H1 (cell line): ENCODE data around the gene CDCA4. TPM values are rescaled to one million over a fixed set of nuclear protein-coding genes. Genes with fewer than 3 reads are reported as not detected.

Source experiments
- CTCF ChIA-PET: fragments of 300-600 bp; sonication (Branson Sonifier 250); formaldehyde crosslinking; loops from one replicate; lab custom pipeline; 2021; ENCODE audit not compliant: partially characterized antibody; lab: Charles Lee
- POLR2A ChIA-PET: fragments of 300-600 bp; sonication (Branson Sonifier 250); formaldehyde crosslinking; loops from one replicate; lab custom pipeline; 2021; ENCODE audit warnings: inconsistent platforms; ENCODE audit not compliant: partially characterized antibody; lab: Charles Lee
- DNase-seq, 2 experiments: peaks; one replicate each; pipeline versions ENCODE4 v3.0.0 to v3.0.0-alpha.2; 2010 to 2022; ENCODE audit warnings: low spot score in 2 of 2, low read depth in 1 of 2, mixed read lengths in 1 of 2
- FAIRE-seq: peaks from 2 replicates; lab custom pipeline; 2011; peaks lifted over from hg19 to GRCh38; lab: Jason Lieb, UNC
- H2AFZ ChIP-seq: 2 replicates; pipeline ENCODE4 v1.8.1; 2012; ENCODE audit warnings: low read length, inconsistent platforms
- H2AK5ac ChIP-seq: 2 replicates; pipeline ENCODE4 v1.6.1; 2013; ENCODE audit warnings: low read depth, low read length
- H2BK120ac ChIP-seq: replicated peaks from 2 replicates; pipeline ENCODE3; 2013; ENCODE audit warnings: low read depth, low read length, inconsistent platforms
- H2BK12ac ChIP-seq: 2 replicates; pipeline ENCODE4 v1.6.1; 2013; ENCODE audit warnings: low read depth, low read length
- H2BK15ac ChIP-seq: 2 replicates; pipeline ENCODE4 v1.6.1; 2013; ENCODE audit warnings: low read length
- H2BK20ac ChIP-seq: 2 replicates; pipeline ENCODE4 v1.6.1; 2013; ENCODE audit warnings: low read length
- H2BK5ac ChIP-seq: 2 replicates; pipeline ENCODE4 v1.6.1; 2013; ENCODE audit warnings: low read depth, low read length
- H3K14ac ChIP-seq: 2 replicates; pipeline ENCODE4 v1.6.1; 2013; ENCODE audit warnings: inconsistent platforms; ENCODE audit not compliant: insufficient read length
- H3K18ac ChIP-seq: 2 replicates; pipeline ENCODE4 v1.6.1; 2013; ENCODE audit warnings: low read length; ENCODE audit errors: extremely low read depth
- H3K23ac ChIP-seq: 2 replicates; pipeline ENCODE4 v1.6.1; 2013; ENCODE audit warnings: inconsistent platforms; ENCODE audit not compliant: insufficient read length
- H3K23me2 ChIP-seq: 2 replicates; pipeline ENCODE4 v1.6.1; 2013; ENCODE audit warnings: low read depth, low read length
- H3K27ac ChIP-seq: 2 replicates; pipeline ENCODE4 v1.6.1; 2011; ENCODE audit warnings: low read depth, low read length, inconsistent platforms
- H3K27me3 ChIP-seq, 4 experiments: replicated peaks in 1 of 4; 1 replicate in 1 of 4; 2 replicates in 3 of 4; pipeline versions ENCODE4 v1.6.1 to v1.8.1; 2011 to 2013; ENCODE audit warnings: low read length in 3 of 4, mild to moderate bottlenecking in 3 of 4, inconsistent platforms in 2 of 4, mixed read lengths in 2 of 4, moderate library complexity in 1 of 4; ENCODE audit not compliant: control insufficient read depth in 3 of 4, insufficient read depth in 3 of 4; ENCODE audit errors: extremely low read depth in 1 of 4
- H3K36me3 ChIP-seq, 4 experiments: 2 replicates each; pipeline versions ENCODE4 v1.6.1 to v1.8.1; 2011 to 2013; ENCODE audit warnings: mild to moderate bottlenecking in 4 of 4, low read length in 3 of 4, moderate library complexity in 2 of 4, control low read depth in 1 of 4, inconsistent platforms in 1 of 4; ENCODE audit not compliant: insufficient read depth in 4 of 4, control insufficient read depth in 2 of 4
- H3K4ac ChIP-seq: replicated peaks from 2 replicates; pipeline ENCODE3; 2013; ENCODE audit warnings: low read length, low read depth, mixed read lengths, inconsistent platforms; ENCODE audit not compliant: insufficient read length
- H3K4me1 ChIP-seq, 4 experiments: replicated peaks in 1 of 4; 1 replicate in 1 of 4; 2 replicates in 3 of 4; pipeline versions ENCODE4 v1.6.1 to v1.8.1; 2011 to 2013; ENCODE audit warnings: low read length in 3 of 4, inconsistent platforms in 2 of 4, mixed read lengths in 1 of 4; ENCODE audit not compliant: insufficient read depth in 4 of 4, control insufficient read depth in 3 of 4
- H3K4me2 ChIP-seq, 2 experiments: 2 replicates each; pipeline versions ENCODE4 v1.6.1 to v1.8.1; 2011 to 2013; ENCODE audit warnings: low read depth in 2 of 2, low read length in 2 of 2, control low read depth in 1 of 2, inconsistent platforms in 1 of 2, mild to moderate bottlenecking in 1 of 2; ENCODE audit not compliant: insufficient read depth in 1 of 2
- H3K4me3 ChIP-seq, 4 experiments: fragments of 200-600, 300-600 bp in 1 of 4; sonication (generic), shearing (Covaris generic), sonication (Bioruptor Twin) in 1 of 4; 2 replicates each; pipeline versions ENCODE4 v1.5.1 to v1.8.1; 2011 to 2016; ENCODE audit warnings: low read length in 4 of 4, low read depth in 3 of 4, control low read depth in 2 of 4, inconsistent platforms in 2 of 4, mild to moderate bottlenecking in 2 of 4, mixed read lengths in 1 of 4, moderate library complexity in 1 of 4; ENCODE audit not compliant: insufficient read depth in 2 of 4; ENCODE audit errors: extremely low read depth in 1 of 4
- H3K56ac ChIP-seq: replicated peaks from 2 replicates; pipeline ENCODE3; 2013; ENCODE audit warnings: low read depth, mild to moderate bottlenecking, mixed read lengths, low read length, inconsistent platforms; ENCODE audit not compliant: insufficient read length
- H3K79me1 ChIP-seq: 2 replicates; pipeline ENCODE4 v1.6.1; 2013; ENCODE audit warnings: low read depth, low read length, control low read depth
- H3K79me2 ChIP-seq, 2 experiments: 2 replicates each; pipeline versions ENCODE4 v1.6.1 to v1.8.1; 2012 to 2013; ENCODE audit warnings: low read length in 2 of 2, mild to moderate bottlenecking in 2 of 2, inconsistent platforms in 1 of 2; ENCODE audit not compliant: insufficient read depth in 2 of 2, control insufficient read depth in 1 of 2
- H3K9ac ChIP-seq, 4 experiments: replicated peaks in 1 of 4; 1 replicate in 1 of 4; 2 replicates in 3 of 4; pipeline versions ENCODE4 v1.6.1 to v1.8.1; 2011 to 2013; ENCODE audit warnings: low read depth in 3 of 4, low read length in 3 of 4, control low read depth in 2 of 4, mild to moderate bottlenecking in 2 of 4, moderate library complexity in 2 of 4, inconsistent platforms in 1 of 4; ENCODE audit errors: extremely low read depth in 1 of 4
- H3K9me3 ChIP-seq, 2 experiments: 2 replicates each; pipeline versions ENCODE4 v1.6.1 to v1.8.1; 2012 to 2013; ENCODE audit warnings: mild to moderate bottlenecking in 2 of 2, moderate library complexity in 2 of 2, control low read depth in 1 of 2, inconsistent platforms in 1 of 2, low read depth in 1 of 2, low read length in 1 of 2, mixed read lengths in 1 of 2; ENCODE audit not compliant: insufficient read depth in 2 of 2
- H4K20me1 ChIP-seq, 2 experiments: replicated peaks in 1 of 2; 2 replicates each; pipeline versions ENCODE3 to v1.8.1; 2011 to 2013; ENCODE audit warnings: inconsistent platforms in 2 of 2, low read length in 2 of 2, mild to moderate bottlenecking in 1 of 2; ENCODE audit not compliant: insufficient read depth in 2 of 2, control insufficient read depth in 1 of 2
- H4K5ac ChIP-seq: 2 replicates; pipeline ENCODE4 v1.6.1; 2013; ENCODE audit warnings: low read length, low read depth, mixed read lengths, inconsistent platforms; ENCODE audit not compliant: insufficient read length
- H4K8ac ChIP-seq: 2 replicates; pipeline ENCODE4 v1.8.0; 2013; ENCODE audit warnings: mild to moderate bottlenecking, moderate library complexity, low read length, inconsistent platforms; ENCODE audit not compliant: insufficient read depth; ENCODE audit errors: extremely low read depth
- H4K91ac ChIP-seq: replicated peaks from 2 replicates; pipeline ENCODE3; 2013; ENCODE audit warnings: low read length, mixed read lengths, inconsistent platforms; ENCODE audit not compliant: insufficient read length
- BACH1 ChIP-seq: IDR thresholded peaks from 2 replicates; pipeline ENCODE4 v1.6.1; 2012; ENCODE audit warnings: low read length, improper control_type of control experiment
- CBX8 ChIP-seq: fragments of 300-800, 300-1000 bp; sonication (generic); IDR thresholded peaks from 2 replicates; pipeline ENCODE4 v1.7.1; 2016; ENCODE audit warnings: low read depth, low read length, borderline replicate concordance
- CHD2 ChIP-seq: IDR thresholded peaks from 2 replicates; pipeline ENCODE4 v1.6.1; 2012; ENCODE audit warnings: low read length, improper control_type of control experiment
- EGR1 ChIP-seq: IDR thresholded peaks from 2 replicates; pipeline ENCODE4 v1.6.1; 2011; ENCODE audit warnings: low read depth, low read length, borderline replicate concordance
- FOSL1 ChIP-seq: IDR thresholded peaks from 2 replicates; pipeline ENCODE4 v1.6.1; 2011; ENCODE audit warnings: mild to moderate bottlenecking, low read depth, low read length, moderate library complexity; ENCODE audit not compliant: insufficient read depth
- GABPA ChIP-seq: IDR thresholded peaks from 2 replicates; pipeline ENCODE4 v1.6.1; 2011; ENCODE audit warnings: mild to moderate bottlenecking, low read length, moderate library complexity, borderline replicate concordance; ENCODE audit not compliant: insufficient read depth
- HDAC6 ChIP-seq: IDR thresholded peaks from one replicate; pipeline ENCODE4 v1.7.1; 2012; ENCODE audit warnings: low read depth, mild to moderate bottlenecking, inconsistent platforms, low read length, moderate library complexity
- MAX ChIP-seq: IDR thresholded peaks from 2 replicates; pipeline ENCODE4 v1.6.1; 2012; ENCODE audit warnings: inconsistent platforms
- POLR2AphosphoS5 ChIP-seq: IDR thresholded peaks from 2 replicates; pipeline ENCODE4 v1.6.1; 2011; ENCODE audit warnings: low read depth, low read length
- RFX5 ChIP-seq: IDR thresholded peaks from 2 replicates; pipeline ENCODE4 v1.6.1; 2011; ENCODE audit warnings: low read depth, low read length, improper control_type of control experiment, borderline replicate concordance
- SIX5 ChIP-seq: IDR thresholded peaks from 2 replicates; pipeline ENCODE4 v1.6.1; 2011; ENCODE audit warnings: mild to moderate bottlenecking, low read depth, low read length
- SP4 ChIP-seq: IDR thresholded peaks from 2 replicates; pipeline ENCODE4 v1.6.1; 2012; ENCODE audit warnings: low read length, inconsistent platforms
- SRF ChIP-seq: IDR thresholded peaks from 2 replicates; pipeline ENCODE4 v1.6.1; 2011; ENCODE audit warnings: mild to moderate bottlenecking, low read depth, low read length, moderate library complexity
- TAF1 ChIP-seq: IDR thresholded peaks from 2 replicates; pipeline ENCODE4 v1.6.1; 2011; ENCODE audit warnings: mild to moderate bottlenecking, low read depth, low read length
- TAF7 ChIP-seq: optimal IDR thresholded peaks from 2 replicates; pipeline ENCODE3; 2011; ENCODE audit warnings: low read depth, mild to moderate bottlenecking, inconsistent platforms, low read length, moderate library complexity, borderline replicate concordance
- WGBS, 2 experiments: shearing (Covaris generic) in 1 of 2; methylation state at CpG; one replicate each; pipeline versions ENCODE4 v1.1.6 to v1.1.7; 2013 to 2015; ENCODE audit warnings: low lambda C conversion rate in 2 of 2, mixed read lengths in 2 of 2, inconsistent platforms in 1 of 2, low coverage in 1 of 2, missing lambda C conversion rate in 1 of 2; ENCODE audit not compliant: insufficient replicate concordance in 2 of 2, insufficient coverage in 1 of 2, insufficient read length in 1 of 2; ENCODE audit errors: extremely low coverage in 1 of 2, missing lambda C conversion rate in 1 of 2; 5-methylcytosine and 5-hydroxymethylcytosine counted together
- polyA plus RNA-seq, 7 experiments: library from polyadenylated mRNA; depleted of rRNA in 3 of 7; stranded (reverse) in 5 of 7; unstranded in 2 of 7; fragments of >200 nt in 5 of 7; fragments of 200-250 nt in 2 of 7; gene quantifications; 1 replicate in 5 of 7; 2 replicates in 1 of 7; 4 replicates in 1 of 7; pipeline versions ENCODE4 v1.2.1 to v1.2.3, GENCODE V29; 2011 to 2013; ENCODE audit warnings: missing spikeins in 2 of 7, mixed read lengths in 2 of 7
- total RNA-seq: library from RNA; stranded (reverse); fragmentation: NEBNext Ultra II Directional; extraction: Animal tissue kit (Norgen Biotek cat#: 25700); gene quantifications from 2 replicates; pipeline ENCODE4 v1.2.1, GENCODE V29; 2021

Gene CDCA4
- total and polyA plus RNA-seq, 2 of the 8 experiments (the other 6 are each of a cell fraction or from before 2014, with no cell fraction given), result 49.9 to 62.4 TPM

DNA sequence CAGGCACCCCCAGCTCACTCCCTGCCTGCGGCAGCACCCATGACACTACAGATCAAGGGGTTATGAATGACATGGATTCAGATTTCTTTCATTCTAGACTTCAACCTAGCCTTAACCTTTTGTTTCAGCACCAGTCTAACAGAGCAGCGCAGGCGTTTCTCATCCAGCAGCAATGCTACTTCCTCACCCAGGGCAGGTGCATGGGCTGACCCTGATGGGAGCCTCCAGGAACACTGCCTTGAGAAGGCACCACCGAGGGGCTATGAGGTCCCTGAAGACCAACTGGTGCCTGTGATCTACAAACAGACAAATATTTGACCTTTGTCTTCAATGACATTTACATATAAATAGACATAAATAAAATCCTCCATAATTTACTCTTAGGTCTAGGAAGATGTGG, 10.8 kb downstream of the CDCA4 start:
- H3K14ac ChIP-seq, result no peak overlapping the region
- CTCF ChIA-PET, result interaction anchor here (0.6 to 1.4 kb wide), 3 partner anchors 9 to 63 kb away, joined by 3 to 4 read pairs (median 3); no protein-coding TSS in a partner anchor
- no peak overlapping the region for H3K4me3 ChIP-seq
- FAIRE-seq, result no peak
- no peaks in the 10 kb centered on the region for H3K27me3 ChIP-seq
- H3K4me1 ChIP-seq, result peaks cover under 1 to 4% (median 1%) of the 10 kb centered on the region in 4 experiments; a peak in 5 of 7 replicates
- no peak overlapping the region for H3K4ac ChIP-seq
- peaks cover 9% of the 10 kb centered on the region for H3K79me1 ChIP-seq
- no peaks in the 10 kb centered on the region for H3K9me3 ChIP-seq
- DNase-seq, result no peak
- no peak overlapping the region for H3K18ac ChIP-seq
- POLR2A ChIA-PET, result no interaction called here
- no peak overlapping the region for H2BK12ac ChIP-seq
- H2AFZ ChIP-seq, result no peak overlapping the region
- H2BK120ac ChIP-seq, result no peak overlapping the region
- no peaks in the 10 kb centered on the region for H3K23me2 ChIP-seq
- no peak overlapping the region for H2BK15ac ChIP-seq
- no peak overlapping the region for H2AK5ac ChIP-seq
- H3K36me3 ChIP-seq, result peaks cover 12 to 35% (median 25%) of the 10 kb centered on the region in 4 experiments; a peak in 7 of 8 replicates
- H3K23ac ChIP-seq, result no peak overlapping the region
- no peak overlapping the region for H3K4me2 ChIP-seq
- H3K27ac ChIP-seq, result no peak overlapping the region
- H4K8ac ChIP-seq, result no peak overlapping the region
- H2BK20ac ChIP-seq, result no peak overlapping the region
- H4K20me1 ChIP-seq, result peaks cover 32 to 60% of the 10 kb centered on the region in 2 experiments
- TF ChIP-seq GABPA (no peak), TAF7 (no peak), BACH1 (no peak), SP4 (no peak), HDAC6 (no peak), SIX5 (no peak), SRF (no peak), EGR1 (no peak), CBX8 (no peak), POLR2AphosphoS5 (no peak), MAX (no peak), CHD2 (no peak), TAF1 (no peak), FOSL1 (no peak), RFX5 (no peak)
- no peak overlapping the region for H4K5ac ChIP-seq
- peaks cover 25 to 50% of the 10 kb centered on the region in 2 experiments for H3K79me2 ChIP-seq
- no peak overlapping the region for H3K56ac ChIP-seq
- no peak overlapping the region for H2BK5ac ChIP-seq
- H4K91ac ChIP-seq, result no peak overlapping the region
- 89% methylated on average over 4 of the region's 4 CpGs; no CpG with 5 or more reads in 1 of the 2 experiments for WGBS, 2 experiments
- no peak overlapping the region for H3K9ac ChIP-seq
